HepG2 (cell line): ENCODE data around the gene PNP. TPM values are rescaled to one million over a fixed set of nuclear protein-coding genes. Genes with fewer than 3 reads are reported as not detected.

ENCODE experiments used
- HDAC2 ChIP-seq: sonication (generic); formaldehyde crosslinking; IDR thresholded peaks from 2 replicates; pipeline ENCODE4 v1.4.0; 2020; ENCODE audit warnings: missing genetic modification reagents
- IRF2 ChIP-seq: IDR thresholded peaks from 2 replicates; pipeline ENCODE4 v1.6.1; 2018; ENCODE audit warnings: missing genetic modification reagents, missing compliant biosample characterization
- MIER3 ChIP-seq: IDR thresholded peaks from 2 replicates; pipeline ENCODE4 v1.6.1; 2016; ENCODE audit warnings: missing compliant biosample characterization, borderline replicate concordance
- SRSF1 ChIP-seq: fragments of 200-400 bp; formaldehyde crosslinking; optimal IDR thresholded peaks from 2 replicates; pipeline ENCODE3; 2017; ENCODE audit warnings: mild to moderate bottlenecking, low read depth, low read length, moderate library complexity
- STAG1 ChIP-seq: sonication (generic); formaldehyde crosslinking; IDR thresholded peaks from 2 replicates; pipeline ENCODE4 v1.4.0; 2020; ENCODE audit warnings: missing genetic modification reagents
- ZNF33B ChIP-seq: sonication (generic); formaldehyde crosslinking; IDR thresholded peaks from 2 replicates; pipeline ENCODE4 v1.5.1; 2020; ENCODE audit warnings: mild to moderate bottlenecking, missing genetic modification reagents
- ZNF460 ChIP-seq: sonication (generic); formaldehyde crosslinking; IDR thresholded peaks from 2 replicates; pipeline ENCODE4 v1.5.1; 2020; ENCODE audit warnings: missing genetic modification reagents, mild to moderate bottlenecking, borderline replicate concordance
- polyA plus RNA-seq, 8 experiments: library from polyadenylated mRNA; depleted of rRNA in 3 of 8; stranded (reverse) in 7 of 8; unstranded in 1 of 8; fragments of >200 nt; fragmentation: Illumina TruSeq in 4 of 8; extraction: Trizol in 4 of 8; gene quantifications; 2 replicates each; pipeline versions ENCODE4 v1.2.1 to v1.2.3, GENCODE V29; 2011 to 2016; ENCODE audit warnings: low read depth in 4 of 8, missing spikeins in 1 of 8, mixed read lengths in 1 of 8; ENCODE audit not compliant: insufficient read depth in 1 of 8
- total RNA-seq, 5 experiments: library from RNA; depleted of rRNA; stranded (reverse); fragments of >200 nt; fragmentation: Illumina TruSeq; extraction: Trizol; gene quantifications; 2 replicates each; pipeline ENCODE4 v1.2.3, GENCODE V29; 2016; ENCODE audit warnings: low read depth in 1 of 5
- TF ChIP-seq, protein P1 (sequence below): IDR thresholded peaks from 2 replicates; pipeline ENCODE4 v1.6.1; 2012; ENCODE audit warnings: low read length, improper control_type of control experiment
- TF ChIP-seq, protein P2 (sequence below): sonication (generic); formaldehyde crosslinking; IDR thresholded peaks from 2 replicates; pipeline ENCODE4 v1.5.0; 2020; ENCODE audit warnings: missing genetic modification reagents
- TF ChIP-seq, protein P3 (sequence below), 2 experiments: sonication (generic) in 1 of 2; formaldehyde crosslinking in 1 of 2; IDR thresholded peaks; 2 replicates each; pipeline versions ENCODE4 v1.4.0 to v1.6.1; 2016 to 2020; ENCODE audit warnings: borderline replicate concordance in 1 of 2, low read depth in 1 of 2, mild to moderate bottlenecking in 1 of 2, missing genetic modification reagents in 1 of 2
- TF ChIP-seq, protein P4 (sequence below): sonication (generic); formaldehyde crosslinking; IDR thresholded peaks from 2 replicates; pipeline ENCODE4 v1.4.0; 2020; ENCODE audit warnings: mild to moderate bottlenecking, missing genetic modification reagents

The PNP gene
- total and polyA plus RNA-seq, 2 of the 13 experiments (the other 11 are each of a cell fraction or from before 2014, with no cell fraction given), result 45.4 to 74.8 TPM

DNA sequence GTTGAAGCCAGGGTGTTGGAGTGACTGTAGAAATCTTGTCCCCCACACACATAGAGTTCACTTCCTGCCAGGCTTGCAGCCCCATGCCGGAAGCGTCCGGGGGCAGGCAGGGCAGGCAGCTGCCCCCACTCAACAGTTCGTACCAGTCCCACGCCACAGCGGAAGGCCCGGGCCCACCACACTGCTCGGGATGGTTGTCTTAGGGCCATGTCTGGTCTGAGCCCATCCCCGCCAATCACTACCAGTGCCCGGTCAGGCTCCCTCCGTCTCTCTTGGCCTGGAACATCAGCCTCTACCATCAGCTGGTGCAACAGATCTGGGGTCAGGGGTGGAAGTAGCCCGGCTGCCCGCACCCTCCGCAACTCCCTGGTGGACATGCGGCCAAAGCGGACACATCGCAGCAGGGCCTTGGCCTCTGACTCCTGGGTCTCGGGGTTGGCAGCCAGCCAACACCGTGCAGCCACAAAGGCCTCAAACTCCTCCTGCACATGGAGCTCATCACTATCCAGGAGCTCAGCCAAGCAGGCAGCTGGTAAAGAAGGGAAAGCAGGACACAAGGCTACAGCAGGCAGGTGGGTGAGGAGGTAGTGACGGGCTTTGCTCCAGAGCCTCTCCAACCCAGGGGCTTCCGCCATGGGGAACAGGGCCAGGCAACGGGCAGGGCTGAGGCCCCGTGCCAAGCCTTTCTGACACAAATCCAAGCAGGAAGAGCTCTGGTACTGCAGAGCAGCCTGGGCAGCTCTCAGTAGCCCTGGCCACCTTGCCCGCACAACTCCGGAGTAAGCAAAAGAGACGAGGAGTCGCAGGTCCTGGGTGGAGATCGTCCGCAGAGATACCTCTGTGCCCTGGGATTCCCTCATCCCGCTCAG is 39.2 kb upstream of the PNP start (continued):
- TF ChIP-seq, protein P1, sequence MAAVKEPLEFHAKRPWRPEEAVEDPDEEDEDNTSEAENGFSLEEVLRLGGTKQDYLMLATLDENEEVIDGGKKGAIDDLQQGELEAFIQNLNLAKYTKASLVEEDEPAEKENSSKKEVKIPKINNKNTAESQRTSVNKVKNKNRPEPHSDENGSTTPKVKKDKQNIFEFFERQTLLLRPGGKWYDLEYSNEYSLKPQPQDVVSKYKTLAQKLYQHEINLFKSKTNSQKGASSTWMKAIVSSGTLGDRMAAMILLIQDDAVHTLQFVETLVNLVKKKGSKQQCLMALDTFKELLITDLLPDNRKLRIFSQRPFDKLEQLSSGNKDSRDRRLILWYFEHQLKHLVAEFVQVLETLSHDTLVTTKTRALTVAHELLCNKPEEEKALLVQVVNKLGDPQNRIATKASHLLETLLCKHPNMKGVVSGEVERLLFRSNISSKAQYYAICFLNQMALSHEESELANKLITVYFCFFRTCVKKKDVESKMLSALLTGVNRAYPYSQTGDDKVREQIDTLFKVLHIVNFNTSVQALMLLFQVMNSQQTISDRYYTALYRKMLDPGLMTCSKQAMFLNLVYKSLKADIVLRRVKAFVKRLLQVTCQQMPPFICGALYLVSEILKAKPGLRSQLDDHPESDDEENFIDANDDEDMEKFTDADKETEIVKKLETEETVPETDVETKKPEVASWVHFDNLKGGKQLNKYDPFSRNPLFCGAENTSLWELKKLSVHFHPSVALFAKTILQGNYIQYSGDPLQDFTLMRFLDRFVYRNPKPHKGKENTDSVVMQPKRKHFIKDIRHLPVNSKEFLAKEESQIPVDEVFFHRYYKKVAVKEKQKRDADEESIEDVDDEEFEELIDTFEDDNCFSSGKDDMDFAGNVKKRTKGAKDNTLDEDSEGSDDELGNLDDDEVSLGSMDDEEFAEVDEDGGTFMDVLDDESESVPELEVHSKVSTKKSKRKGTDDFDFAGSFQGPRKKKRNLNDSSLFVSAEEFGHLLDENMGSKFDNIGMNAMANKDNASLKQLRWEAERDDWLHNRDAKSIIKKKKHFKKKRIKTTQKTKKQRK, result no peak
- TF ChIP-seq, protein P2, sequence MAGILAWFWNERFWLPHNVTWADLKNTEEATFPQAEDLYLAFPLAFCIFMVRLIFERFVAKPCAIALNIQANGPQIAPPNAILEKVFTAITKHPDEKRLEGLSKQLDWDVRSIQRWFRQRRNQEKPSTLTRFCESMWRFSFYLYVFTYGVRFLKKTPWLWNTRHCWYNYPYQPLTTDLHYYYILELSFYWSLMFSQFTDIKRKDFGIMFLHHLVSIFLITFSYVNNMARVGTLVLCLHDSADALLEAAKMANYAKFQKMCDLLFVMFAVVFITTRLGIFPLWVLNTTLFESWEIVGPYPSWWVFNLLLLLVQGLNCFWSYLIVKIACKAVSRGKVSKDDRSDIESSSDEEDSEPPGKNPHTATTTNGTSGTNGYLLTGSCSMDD (CRISPR knock-in tag), result no peak
- no peak for TF ChIP-seq ZNF460 (CRISPR knock-in tag)
- TF ChIP-seq, protein P3, sequence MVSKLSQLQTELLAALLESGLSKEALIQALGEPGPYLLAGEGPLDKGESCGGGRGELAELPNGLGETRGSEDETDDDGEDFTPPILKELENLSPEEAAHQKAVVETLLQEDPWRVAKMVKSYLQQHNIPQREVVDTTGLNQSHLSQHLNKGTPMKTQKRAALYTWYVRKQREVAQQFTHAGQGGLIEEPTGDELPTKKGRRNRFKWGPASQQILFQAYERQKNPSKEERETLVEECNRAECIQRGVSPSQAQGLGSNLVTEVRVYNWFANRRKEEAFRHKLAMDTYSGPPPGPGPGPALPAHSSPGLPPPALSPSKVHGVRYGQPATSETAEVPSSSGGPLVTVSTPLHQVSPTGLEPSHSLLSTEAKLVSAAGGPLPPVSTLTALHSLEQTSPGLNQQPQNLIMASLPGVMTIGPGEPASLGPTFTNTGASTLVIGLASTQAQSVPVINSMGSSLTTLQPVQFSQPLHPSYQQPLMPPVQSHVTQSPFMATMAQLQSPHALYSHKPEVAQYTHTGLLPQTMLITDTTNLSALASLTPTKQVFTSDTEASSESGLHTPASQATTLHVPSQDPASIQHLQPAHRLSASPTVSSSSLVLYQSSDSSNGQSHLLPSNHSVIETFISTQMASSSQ (IDR thresholded peaks at IDR 0.05; ENCODE audit: low read depth), result no peak
- TF ChIP-seq, protein P3 (CRISPR knock-in tag; IDR thresholded peaks at IDR 0.05; ENCODE audit: borderline replicate concordance), result peak; percentile 23; the same call in 1 of the 2 replicates
- no peak for TF ChIP-seq STAG1
- TF ChIP-seq ZNF33B (CRISPR knock-in tag), result no peak
- 0 out of 2 replicates have a peak, but pooled peaks have one; percentile 41 for TF ChIP-seq IRF2 (CRISPR knock-in tag)
- no peak for TF ChIP-seq MIER3
- TF ChIP-seq, protein P4, sequence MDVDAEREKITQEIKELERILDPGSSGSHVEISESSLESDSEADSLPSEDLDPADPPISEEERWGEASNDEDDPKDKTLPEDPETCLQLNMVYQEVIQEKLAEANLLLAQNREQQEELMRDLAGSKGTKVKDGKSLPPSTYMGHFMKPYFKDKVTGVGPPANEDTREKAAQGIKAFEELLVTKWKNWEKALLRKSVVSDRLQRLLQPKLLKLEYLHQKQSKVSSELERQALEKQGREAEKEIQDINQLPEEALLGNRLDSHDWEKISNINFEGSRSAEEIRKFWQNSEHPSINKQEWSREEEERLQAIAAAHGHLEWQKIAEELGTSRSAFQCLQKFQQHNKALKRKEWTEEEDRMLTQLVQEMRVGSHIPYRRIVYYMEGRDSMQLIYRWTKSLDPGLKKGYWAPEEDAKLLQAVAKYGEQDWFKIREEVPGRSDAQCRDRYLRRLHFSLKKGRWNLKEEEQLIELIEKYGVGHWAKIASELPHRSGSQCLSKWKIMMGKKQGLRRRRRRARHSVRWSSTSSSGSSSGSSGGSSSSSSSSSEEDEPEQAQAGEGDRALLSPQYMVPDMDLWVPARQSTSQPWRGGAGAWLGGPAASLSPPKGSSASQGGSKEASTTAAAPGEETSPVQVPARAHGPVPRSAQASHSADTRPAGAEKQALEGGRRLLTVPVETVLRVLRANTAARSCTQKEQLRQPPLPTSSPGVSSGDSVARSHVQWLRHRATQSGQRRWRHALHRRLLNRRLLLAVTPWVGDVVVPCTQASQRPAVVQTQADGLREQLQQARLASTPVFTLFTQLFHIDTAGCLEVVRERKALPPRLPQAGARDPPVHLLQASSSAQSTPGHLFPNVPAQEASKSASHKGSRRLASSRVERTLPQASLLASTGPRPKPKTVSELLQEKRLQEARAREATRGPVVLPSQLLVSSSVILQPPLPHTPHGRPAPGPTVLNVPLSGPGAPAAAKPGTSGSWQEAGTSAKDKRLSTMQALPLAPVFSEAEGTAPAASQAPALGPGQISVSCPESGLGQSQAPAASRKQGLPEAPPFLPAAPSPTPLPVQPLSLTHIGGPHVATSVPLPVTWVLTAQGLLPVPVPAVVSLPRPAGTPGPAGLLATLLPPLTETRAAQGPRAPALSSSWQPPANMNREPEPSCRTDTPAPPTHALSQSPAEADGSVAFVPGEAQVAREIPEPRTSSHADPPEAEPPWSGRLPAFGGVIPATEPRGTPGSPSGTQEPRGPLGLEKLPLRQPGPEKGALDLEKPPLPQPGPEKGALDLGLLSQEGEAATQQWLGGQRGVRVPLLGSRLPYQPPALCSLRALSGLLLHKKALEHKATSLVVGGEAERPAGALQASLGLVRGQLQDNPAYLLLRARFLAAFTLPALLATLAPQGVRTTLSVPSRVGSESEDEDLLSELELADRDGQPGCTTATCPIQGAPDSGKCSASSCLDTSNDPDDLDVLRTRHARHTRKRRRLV, result 0 out of 2 replicates have a peak, but pooled peaks have one; percentile 30
- TF ChIP-seq HDAC2 (CRISPR knock-in tag), result peak; percentile 27; the same call in 1 of the 2 replicates
- no peak for TF ChIP-seq SRSF1
